Suppressor macrophage (primary cell): ENCODE measurements around the gene HCST.

ENCODE experiments used
- DNase-seq, 4 experiments: peaks; one replicate each; pipeline ENCODE4 v3.0.0-alpha.2; 2020 to 2022
- total RNA-seq, 17 experiments: gene quantifications; one replicate each; lab custom pipeline; 2026; ENCODE audit warnings: mixed read lengths in 6 of 17, inconsistent platforms in 3 of 17; lab: John Stamatoyannopoulos, UW

Gene HCST, protein sequence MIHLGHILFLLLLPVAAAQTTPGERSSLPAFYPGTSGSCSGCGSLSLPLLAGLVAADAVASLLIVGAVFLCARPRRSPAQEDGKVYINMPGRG
- total RNA-seq = 91.1 to 160 (median 133) reads per million in 17 experiments

GRCh38 chr19:35901854-35902661 is at the start of gene HCST:
Gene HCST, plus strand, starts transcription at chr19:35902529. Its CDS starts 65 bp downstream, at chr19:35902594.
- peak; percentile 56 to 81 (median 78) for DNase-seq

- peak in 2 of 4 experiments; percentile 7 to 14 for DNase-seq
Observed at GRCh38 chr19:35853038-35853756, 49.1 kb upstream of the HCST start.

DNA sequence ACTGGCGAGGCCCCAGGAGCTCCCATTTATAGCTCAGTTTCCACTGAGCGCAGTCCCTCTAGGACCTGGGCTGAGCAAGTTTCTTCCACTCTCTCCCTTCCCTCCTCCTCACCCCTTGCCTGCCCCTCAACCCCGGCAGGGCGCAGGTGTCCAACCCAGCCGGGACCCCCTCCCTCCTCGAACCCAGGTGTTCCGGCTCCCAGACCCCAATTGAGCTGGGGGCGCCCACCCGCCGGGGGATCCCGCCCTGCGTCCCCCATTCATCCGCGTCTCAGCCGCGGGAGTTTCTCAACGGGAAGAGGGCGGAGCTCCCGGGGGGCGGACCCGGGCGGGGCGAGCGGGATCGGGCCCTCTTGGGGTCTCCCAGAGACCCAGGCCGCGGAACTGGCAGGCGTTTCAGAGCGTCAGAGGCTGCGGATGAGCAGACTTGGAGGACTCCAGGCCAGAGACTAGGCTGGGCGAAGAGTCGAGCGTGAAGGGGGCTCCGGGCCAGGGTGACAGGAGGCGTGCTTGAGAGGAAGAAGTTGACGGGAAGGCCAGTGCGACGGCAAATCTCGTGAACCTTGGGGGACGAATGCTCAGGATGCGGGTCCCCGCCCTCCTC is 45.7 kb upstream of the HCST start, which contains the start of gene KIRREL2:
TSS of gene KIRREL2 (plus strand) at position 366 of the 604 bp plus-strand sequence. CDS start at position 575, 209 bp downstream.
- DNase-seq = peak in 2 of 4 experiments; percentile 26 to 38

GRCh38 chr19:35858311-35858710 is 44.0 kb upstream of the HCST start:
- DNase-seq = no peak

DNA sequence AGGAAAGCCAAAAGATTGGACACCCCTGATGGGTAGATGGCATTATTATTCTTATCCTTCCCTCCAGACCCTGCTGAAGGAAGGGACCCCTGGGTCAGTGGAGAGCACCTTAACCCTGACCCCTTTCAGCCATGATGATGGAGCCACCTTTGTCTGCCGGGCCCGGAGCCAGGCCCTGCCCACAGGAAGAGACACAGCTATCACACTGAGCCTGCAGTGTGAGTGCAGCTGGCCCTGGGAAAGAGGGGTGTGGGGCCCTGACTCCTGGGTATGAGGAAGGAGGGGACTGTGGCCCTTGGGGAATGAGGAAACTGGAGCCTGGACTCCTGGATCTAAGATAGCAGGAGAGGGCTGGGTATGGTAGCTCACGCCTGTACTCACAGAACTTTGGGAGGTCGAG is 42.9 kb upstream of the HCST start:
- DNase-seq = no peak

DNA sequence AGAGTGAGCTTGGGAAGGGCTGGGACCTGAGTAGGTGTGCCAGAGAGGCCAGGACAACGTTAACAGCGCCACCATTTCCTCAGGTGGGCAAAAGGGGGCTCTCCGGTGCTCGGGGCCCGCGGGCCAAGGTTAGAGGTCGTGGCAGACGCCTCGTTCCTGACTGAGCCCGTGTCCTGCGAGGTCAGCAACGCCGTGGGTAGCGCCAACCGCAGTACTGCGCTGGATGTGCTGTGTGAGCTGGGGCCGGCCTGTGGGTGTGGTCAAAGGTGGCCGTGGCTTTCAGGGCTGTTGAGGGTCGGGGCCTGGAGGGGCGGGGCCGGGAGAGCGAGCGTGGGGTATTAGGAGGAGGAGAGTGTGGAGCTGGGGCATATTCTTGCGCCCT is 41.9 kb upstream of the HCST start:
- no peak for DNase-seq

- no peak for DNase-seq
Observed at GRCh38 chr19:35860818-35861639, 41.3 kb upstream of the HCST start.

- DNase-seq = no peak
Observed at GRCh38 chr19:35861640-35862160, 40.6 kb upstream of the HCST start.

DNA sequence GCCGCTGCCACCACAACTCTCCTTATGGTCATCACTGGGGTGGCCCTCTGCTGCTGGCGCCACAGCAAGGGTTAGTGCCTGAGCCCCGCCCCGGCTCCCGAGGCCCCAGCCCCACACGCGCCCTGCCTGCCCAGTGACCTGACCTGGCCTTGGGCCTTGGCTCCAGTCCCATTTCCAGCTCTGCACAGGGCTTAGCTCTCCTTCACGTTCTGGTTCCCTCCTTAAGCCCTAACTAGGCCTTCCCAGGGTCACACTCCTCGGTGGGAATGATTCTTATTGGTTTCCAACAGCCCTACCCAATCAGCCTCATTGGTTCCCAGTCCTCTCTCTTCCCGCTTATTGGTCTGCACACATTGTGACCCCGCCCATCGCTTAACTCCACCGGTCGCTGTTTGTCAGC is 39.8 kb upstream of the HCST start:
- DNase-seq = no peak

GRCh38 chr19:35863018-35863417 is 39.3 kb upstream of the HCST start:
- DNase-seq = no peak

DNA sequence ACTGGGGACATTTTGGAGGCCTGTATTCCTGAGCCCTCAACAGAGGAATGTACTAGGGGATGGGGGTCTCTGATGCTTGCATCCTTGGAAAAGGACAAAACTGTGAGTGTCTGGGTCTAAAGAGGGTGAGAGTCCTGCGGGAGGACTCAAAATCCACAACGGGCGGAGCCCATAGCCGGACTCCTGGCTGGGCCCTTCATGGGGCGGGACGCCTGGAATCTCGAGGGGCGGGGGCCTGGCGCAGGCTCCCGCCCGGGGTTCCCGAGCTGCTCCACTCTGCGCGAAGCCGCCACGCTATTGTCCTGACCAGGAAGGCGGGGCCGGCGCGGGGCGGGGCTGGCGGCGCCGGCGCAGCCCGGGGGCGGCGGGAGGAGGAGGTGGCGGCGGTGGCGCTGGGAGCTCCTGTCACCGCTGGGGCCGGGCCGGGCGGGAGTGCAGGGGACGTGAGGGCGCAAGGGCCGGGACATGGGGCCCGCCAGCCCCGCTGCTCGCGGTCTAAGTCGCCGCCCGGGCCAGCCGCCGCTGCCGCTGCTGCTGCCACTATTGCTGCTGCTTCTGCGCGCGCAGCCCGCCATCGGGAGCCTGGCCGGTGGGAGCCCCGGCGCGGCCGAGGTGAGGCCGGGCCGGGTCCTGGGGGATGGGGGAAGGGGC is 34.0 kb upstream of the HCST start, which contains the start of gene APLP1:
TSS of gene APLP1 (plus strand) at position 403 of the 651 bp plus-strand sequence. CDS start at position 466, 63 bp downstream.
- DNase-seq = peak in 3 of 4 experiments; percentile 41 to 81 (median 71)

DNA sequence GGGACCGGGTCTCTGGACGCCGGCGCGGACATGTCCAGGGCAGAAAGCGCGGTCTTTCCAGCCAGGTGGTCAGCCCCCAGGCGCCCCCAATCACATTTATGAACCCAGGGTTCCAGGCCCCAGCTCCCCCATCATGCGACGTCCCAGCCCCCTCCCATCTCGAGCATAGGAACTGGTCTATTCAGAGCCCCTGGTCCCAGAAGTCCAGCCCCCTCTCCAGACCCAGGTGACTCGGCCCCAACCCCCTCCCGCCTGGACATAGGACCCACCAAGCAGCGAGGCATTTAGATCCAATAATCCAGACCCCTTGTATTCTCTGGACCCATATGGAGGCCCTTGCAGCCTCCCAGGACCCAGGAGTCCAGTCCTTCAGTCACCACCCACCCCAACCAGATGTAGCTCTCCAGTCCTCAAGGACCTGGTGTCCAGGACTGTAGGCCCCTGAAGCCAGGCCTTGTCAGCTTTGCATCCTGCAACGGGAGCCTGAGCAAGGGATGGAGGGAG is 33.5 kb upstream of the HCST start:
- no peak for DNase-seq

GRCh38 chr19:35869327-35870123 is 32.8 kb upstream of the HCST start:
- DNase-seq = peak; percentile 62 to 83 (median 70)

- DNase-seq = peak in 2 of 4 experiments; percentile 34
Observed at GRCh38 chr19:35870124-35870736, 32.1 kb upstream of the HCST start.

DNA sequence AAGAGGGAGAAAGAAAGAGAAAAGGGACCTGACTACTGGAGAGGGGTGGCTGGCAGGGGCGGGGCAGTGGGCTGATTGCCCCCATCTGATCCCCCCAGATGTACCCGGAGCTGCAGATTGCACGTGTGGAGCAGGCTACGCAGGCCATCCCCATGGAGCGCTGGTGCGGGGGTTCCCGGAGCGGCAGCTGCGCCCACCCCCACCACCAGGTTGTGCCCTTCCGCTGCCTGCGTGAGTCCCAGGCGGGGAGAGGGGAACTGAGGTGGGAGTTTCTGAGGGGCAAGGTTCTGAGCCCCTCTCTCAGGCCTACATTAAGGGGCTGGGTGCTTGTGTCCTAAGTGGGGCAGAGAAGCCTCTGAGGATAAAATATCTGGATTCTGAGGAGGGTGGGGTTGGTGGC is 31.5 kb upstream of the HCST start:
- no peak for DNase-seq

DNA sequence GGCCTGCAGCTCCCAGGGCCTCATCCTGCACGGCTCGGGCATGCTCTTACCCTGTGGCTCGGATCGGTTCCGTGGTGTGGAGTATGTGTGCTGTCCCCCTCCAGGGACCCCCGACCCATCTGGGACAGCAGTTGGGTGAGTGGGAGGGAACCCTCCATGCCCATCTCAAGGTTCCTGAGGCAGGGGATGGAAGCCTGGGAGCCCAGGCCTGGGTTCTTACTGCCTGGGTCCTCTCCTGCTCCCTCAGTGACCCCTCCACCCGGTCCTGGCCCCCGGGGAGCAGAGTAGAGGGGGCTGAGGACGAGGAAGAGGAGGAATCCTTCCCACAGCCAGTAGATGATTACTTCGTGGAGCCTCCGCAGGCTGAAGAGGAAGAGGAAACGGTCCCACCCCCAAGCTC is 30.7 kb upstream of the HCST start:
- no peak for DNase-seq

DNA sequence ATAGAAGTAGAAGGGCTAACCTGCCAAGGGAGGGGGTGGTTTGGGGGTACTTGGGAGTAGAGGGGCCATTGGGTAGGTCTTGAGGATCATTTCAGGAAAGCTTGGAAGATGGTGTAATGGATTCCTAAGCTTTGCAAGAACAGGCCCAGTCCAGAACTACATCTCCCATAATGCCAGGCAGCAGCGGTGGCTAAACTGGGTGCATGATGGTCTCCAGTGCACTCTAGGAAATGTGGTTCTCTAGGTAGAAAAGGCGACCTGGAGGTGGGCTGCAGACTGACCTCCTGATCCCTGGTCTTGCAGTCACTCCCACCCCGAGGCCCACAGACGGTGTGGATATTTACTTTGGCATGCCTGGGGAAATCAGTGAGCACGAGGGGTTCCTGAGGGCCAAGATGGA is 30.1 kb upstream of the HCST start:
- no peak for DNase-seq

DNA sequence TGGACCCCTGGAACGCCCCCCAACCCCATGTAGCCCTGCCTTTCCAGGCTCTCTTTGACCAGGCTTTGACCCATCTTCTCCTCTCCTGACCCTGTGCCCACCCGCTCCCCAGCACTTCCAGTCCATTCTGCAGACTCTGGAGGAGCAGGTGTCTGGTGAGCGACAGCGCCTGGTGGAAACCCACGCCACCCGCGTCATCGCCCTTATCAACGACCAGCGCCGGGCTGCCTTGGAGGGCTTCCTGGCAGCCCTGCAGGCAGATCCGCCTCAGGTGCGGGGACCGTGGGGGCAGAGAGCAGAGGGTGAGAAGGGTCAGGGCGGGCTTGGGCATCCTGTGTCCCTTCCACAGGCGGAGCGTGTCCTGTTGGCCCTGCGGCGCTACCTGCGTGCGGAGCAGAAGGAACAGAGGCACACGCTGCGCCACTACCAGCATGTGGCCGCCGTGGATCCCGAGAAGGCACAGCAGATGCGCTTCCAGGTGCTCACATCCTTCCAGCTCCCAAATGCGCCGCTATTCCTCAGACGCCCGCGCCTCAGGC is 27.9 kb upstream of the HCST start:
- DNase-seq = no peak

DNA sequence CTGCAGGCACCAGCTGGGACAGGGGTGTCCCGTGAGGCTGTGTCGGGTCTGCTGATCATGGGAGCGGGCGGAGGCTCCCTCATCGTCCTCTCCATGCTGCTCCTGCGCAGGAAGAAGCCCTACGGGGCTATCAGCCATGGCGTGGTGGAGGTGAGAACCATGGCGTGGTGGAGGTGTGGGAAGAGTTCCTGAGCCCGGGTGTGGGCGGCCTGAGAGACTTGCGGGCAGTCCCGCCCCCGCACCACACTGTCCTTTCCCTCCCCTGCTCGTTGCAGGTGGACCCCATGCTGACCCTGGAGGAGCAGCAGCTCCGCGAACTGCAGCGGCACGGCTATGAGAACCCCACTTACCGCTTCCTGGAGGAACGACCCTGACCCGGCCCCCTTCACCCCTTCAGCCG is 23.3 kb upstream of the HCST start:
- no peak for DNase-seq
